Breast epithelium (tissue), 3 donors: ENCODE data around the gene COL5A3.

Source experiments
- CTCF ChIP-seq, 3 donors: fragments of 450-650 bp; IDR thresholded peaks; one replicate each; pipeline ENCODE4 v1.5.1; 2016 to 2017; ENCODE audit warnings: antibody characterized with exemption in 3 of 3, mild to moderate bottlenecking in 3 of 3, moderate library complexity in 3 of 3
- POLR2A ChIP-seq: fragments of 450-650 bp; IDR thresholded peaks from one replicate; pipeline ENCODE4 v1.6.1; 2016; ENCODE audit warnings: antibody characterized with exemption, mild to moderate bottlenecking, moderate library complexity
- POLR2AphosphoS5 ChIP-seq, 3 donors: sonication (generic); formaldehyde crosslinking; IDR thresholded peaks; one replicate each; pipeline ENCODE4 v1.6.1; 2017; ENCODE audit warnings: antibody characterized with exemption in 3 of 3

GRCh38 chr19:9952276-9952675 lies 58.0 kb downstream of the COL5A3 start:
- no peak for TF ChIP-seq CTCF (IDR thresholded peaks at IDR 0.05)
- no peak for TF ChIP-seq POLR2A
- TF ChIP-seq POLR2AphosphoS5 (IDR thresholded peaks at IDR 0.05) = no peak
